Bronchial epithelial cell (primary cell): ENCODE data around the gene SREK1IP1. TPM values are rescaled to one million over a fixed set of nuclear protein-coding genes. Genes with fewer than 3 reads are reported as not detected.

Experiments used
- DNase-seq: peaks from one replicate; pipeline ENCODE4 v3.0.0-alpha.2; 2010; ENCODE audit warnings: low read depth
- FAIRE-seq: peaks from 2 replicates; lab custom pipeline; 2011; peaks lifted over from hg19 to GRCh38; lab: Jason Lieb, UNC
- H3K27me3 ChIP-seq: 2 replicates; pipeline ENCODE4 v1.5.1; 2011; ENCODE audit warnings: low read length; ENCODE audit not compliant: control insufficient read depth, insufficient read depth
- H3K36me3 ChIP-seq: 2 replicates; pipeline ENCODE4 v1.5.1; 2011; ENCODE audit warnings: low read length; ENCODE audit not compliant: control insufficient read depth, insufficient read depth
- H3K4me3 ChIP-seq: 2 replicates; pipeline ENCODE4 v1.5.1; 2011; ENCODE audit warnings: mild to moderate bottlenecking, low read depth, low read length, control low read depth
- CTCF ChIP-seq: IDR thresholded peaks from 2 replicates; pipeline ENCODE4 v1.5.1; 2011; ENCODE audit warnings: mild to moderate bottlenecking, moderate library complexity, low read length, control low read depth, inconsistent platforms; ENCODE audit not compliant: insufficient read depth, severe bottlenecking
- total RNA-seq: library from RNA; depleted of rRNA; stranded (reverse); fragments of >200 nt; gene quantifications from 2 replicates; pipeline ENCODE4 v1.2.1, GENCODE V29; 2014

SREK1IP1 gene
- total RNA-seq, 1 donor from 2014 or later = 21.9 TPM

- H3K36me3 ChIP-seq = no peaks in the 10 kb centered on the region
- H3K27me3 ChIP-seq = peaks cover 15% of the 10 kb centered on the region
- no peak for TF ChIP-seq CTCF
- no peak overlapping the region for H3K4me3 ChIP-seq
- no peak for DNase-seq
- FAIRE-seq = no peak
Observed at GRCh38 chr5:64690104-64690416, 78.4 kb downstream of the SREK1IP1 start.

GRCh38 chr5:64688965-64689364, 79.5 kb downstream of the SREK1IP1 start:
- FAIRE-seq (no peak), DNase-seq (no peak)
- Histone ChIP-seq H3K27me3 (peaks cover 15% of the 10 kb centered on the region), H3K4me3 (no peak overlapping the region), H3K36me3 (no peaks in the 10 kb centered on the region)
- no peak for TF ChIP-seq CTCF

- no peak for DNase-seq
- Histone ChIP-seq H3K27me3 (peaks cover 15% of the 10 kb centered on the region), H3K4me3 (no peak overlapping the region), H3K36me3 (no peaks in the 10 kb centered on the region)
- FAIRE-seq = no peak
- TF ChIP-seq CTCF = no peak
Observed at GRCh38 chr5:64688391-64688790, 80.1 kb downstream of the SREK1IP1 start.

- no peak for DNase-seq
- no peak for FAIRE-seq
- Histone ChIP-seq H3K36me3 (no peaks in the 10 kb centered on the region), H3K27me3 (peaks cover 9% of the 10 kb centered on the region), H3K4me3 (no peak overlapping the region)
- no peak for TF ChIP-seq CTCF
Observed at GRCh38 chr5:64685866-64686265, 82.6 kb downstream of the SREK1IP1 start.

- H3K36me3 ChIP-seq = no peaks in the 10 kb centered on the region
- DNase-seq (no peak), FAIRE-seq (no peak)
- TF ChIP-seq CTCF = no peak
- H3K4me3 ChIP-seq = no peak overlapping the region
- H3K27me3 ChIP-seq = no peaks in the 10 kb centered on the region
Observed at GRCh38 chr5:64682608-64683007, 85.9 kb downstream of the SREK1IP1 start.

- FAIRE-seq (no peak), DNase-seq (peak; percentile 44)
- no peaks in the 10 kb centered on the region for H3K36me3 ChIP-seq
- no peaks in the 10 kb centered on the region for H3K27me3 ChIP-seq
- H3K4me3 ChIP-seq = no peak overlapping the region
- TF ChIP-seq CTCF = no peak
Observed at GRCh38 chr5:64680289-64680688, 88.2 kb downstream of the SREK1IP1 start.
